PC-9 (cell line): ENCODE measurements around the gene PPARA.

Source experiments
- EZH2 ChIP-seq: fragments of 200-600 bp; sonication (generic); IDR thresholded peaks from 2 replicates; pipeline ENCODE4 v1.8.0; 2017; ENCODE audit warnings: antibody characterized with exemption, low read depth
- TF ChIP-seq, protein P1 (sequence below): fragments of 200-600 bp; sonication (generic); conservative IDR thresholded peaks from 2 replicates; pipeline ENCODE4 v1.6.1; 2017; ENCODE audit warnings: mixed run types, antibody characterized with exemption, mild to moderate bottlenecking, moderate library complexity

DNA sequence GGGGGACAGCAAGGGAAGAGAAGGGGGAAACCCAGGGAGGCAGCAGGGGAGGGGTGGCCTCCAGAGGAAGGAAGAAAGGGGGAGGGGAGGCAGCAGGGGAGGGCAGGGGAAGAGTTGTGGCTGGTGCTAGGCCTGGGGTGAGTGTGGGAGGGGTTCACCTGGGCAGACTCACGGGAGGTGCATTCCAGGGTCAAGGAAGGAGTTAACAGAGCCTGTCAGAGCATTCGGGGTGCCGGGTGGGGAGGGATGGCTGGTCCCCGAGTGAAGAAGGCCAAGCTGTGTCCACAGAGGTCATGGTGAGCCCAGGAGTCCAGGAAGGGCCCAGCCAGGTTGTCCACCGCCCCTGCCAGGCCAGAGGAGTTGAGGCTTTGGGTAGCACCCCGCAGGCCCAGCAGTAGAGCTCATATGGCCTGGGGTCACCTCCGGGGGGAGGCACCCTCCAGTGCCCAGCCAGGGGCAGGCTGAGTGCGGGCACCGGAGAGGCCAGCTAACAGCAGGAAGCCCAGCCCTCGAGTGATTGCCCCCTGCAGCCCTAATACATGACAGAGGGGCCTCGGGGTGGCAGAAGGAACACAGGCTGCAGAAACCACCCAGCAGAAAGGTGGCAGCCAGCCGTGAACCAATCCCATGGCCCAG is 31.1 kb upstream of the PPARA start:
- TF ChIP-seq, protein P1, sequence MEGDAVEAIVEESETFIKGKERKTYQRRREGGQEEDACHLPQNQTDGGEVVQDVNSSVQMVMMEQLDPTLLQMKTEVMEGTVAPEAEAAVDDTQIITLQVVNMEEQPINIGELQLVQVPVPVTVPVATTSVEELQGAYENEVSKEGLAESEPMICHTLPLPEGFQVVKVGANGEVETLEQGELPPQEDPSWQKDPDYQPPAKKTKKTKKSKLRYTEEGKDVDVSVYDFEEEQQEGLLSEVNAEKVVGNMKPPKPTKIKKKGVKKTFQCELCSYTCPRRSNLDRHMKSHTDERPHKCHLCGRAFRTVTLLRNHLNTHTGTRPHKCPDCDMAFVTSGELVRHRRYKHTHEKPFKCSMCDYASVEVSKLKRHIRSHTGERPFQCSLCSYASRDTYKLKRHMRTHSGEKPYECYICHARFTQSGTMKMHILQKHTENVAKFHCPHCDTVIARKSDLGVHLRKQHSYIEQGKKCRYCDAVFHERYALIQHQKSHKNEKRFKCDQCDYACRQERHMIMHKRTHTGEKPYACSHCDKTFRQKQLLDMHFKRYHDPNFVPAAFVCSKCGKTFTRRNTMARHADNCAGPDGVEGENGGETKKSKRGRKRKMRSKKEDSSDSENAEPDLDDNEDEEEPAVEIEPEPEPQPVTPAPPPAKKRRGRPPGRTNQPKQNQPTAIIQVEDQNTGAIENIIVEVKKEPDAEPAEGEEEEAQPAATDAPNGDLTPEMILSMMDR = no peak
- TF ChIP-seq EZH2 = no peak
